Gastroesophageal sphincter (tissue), 3 donors: ENCODE measurements around the gene RAB36.

ENCODE experiments used
- CTCF ChIP-seq, 4 experiments: fragments of 200-600 bp in 2 of 4; fragments of 450-650 bp in 2 of 4; sonication (generic) in 1 of 4; IDR thresholded peaks; one replicate each; pipeline ENCODE4 v1.5.1; 2017 to 2019; ENCODE audit warnings: antibody characterized with exemption in 4 of 4, mild to moderate bottlenecking in 2 of 4, moderate library complexity in 2 of 4
- EP300 ChIP-seq: sonication (generic); formaldehyde crosslinking; IDR thresholded peaks from one replicate; pipeline ENCODE4 v1.6.1; 2017; ENCODE audit warnings: antibody characterized with exemption, mild to moderate bottlenecking
- POLR2AphosphoS5 ChIP-seq: sonication (generic); formaldehyde crosslinking; IDR thresholded peaks from one replicate; pipeline ENCODE4 v1.6.1; 2017; ENCODE audit warnings: antibody characterized with exemption

GRCh38 chr22:23142546-23143105 lies 2.7 kb upstream of the RAB36 start:
- no peak for TF ChIP-seq POLR2AphosphoS5
- TF ChIP-seq CTCF (IDR thresholded peaks at IDR 0.05): no peak
- TF ChIP-seq EP300: no peak
